GM18499 (cell line): ENCODE results near the gene PLEKHG2.
A peak's percentile ranks its signal among the peaks of the same experiment; 100 is the strongest.

Experiments used
- ATAC-seq: cut with Tn5 transposase; IDR thresholded peaks from one replicate; pipeline ENCODE4 v1.9.1; 2021; ENCODE audit warnings: moderate number of reproducible peaks; ENCODE audit not compliant: insufficient read depth, unreplicated experiment

The PLEKHG2 gene

GRCh38 chr19:39384839-39385568, 27.5 kb upstream of the PLEKHG2 start:
- ATAC-seq, result no peak

- no peak for ATAC-seq
Measured at GRCh38 chr19:39385629-39386411, 26.6 kb upstream of the PLEKHG2 start.

- no peak for ATAC-seq
Measured at GRCh38 chr19:39386557-39386956, 25.9 kb upstream of the PLEKHG2 start.

- ATAC-seq, result no peak
Measured at GRCh38 chr19:39388657-39389056, 23.8 kb upstream of the PLEKHG2 start.

- ATAC-seq, result no peak
Measured at GRCh38 chr19:39389631-39390414, 22.6 kb upstream of the PLEKHG2 start.

- no peak for ATAC-seq
Measured at GRCh38 chr19:39390451-39390750, 22.1 kb upstream of the PLEKHG2 start.

- peak; percentile 81 for ATAC-seq
Measured at GRCh38 chr19:39390751-39391437, 21.6 kb upstream of the PLEKHG2 start, which contains the start of the genes MED29 and PAF1. MED29 (plus strand) TSS chr19:39391378; CDS start chr19:39391423, 45 bp downstream. PAF1 (minus strand) TSS chr19:39391106; CDS start chr19:39390864, 242 bp downstream.

GRCh38 chr19:39397360-39398296, 14.8 kb upstream of the PLEKHG2 start:
- ATAC-seq, result no peak

- ATAC-seq, result no peak
Measured at GRCh38 chr19:39398297-39398864, 14.1 kb upstream of the PLEKHG2 start.

GRCh38 chr19:39399668-39400050, 12.8 kb upstream of the PLEKHG2 start:
- no peak for ATAC-seq

GRCh38 chr19:39400061-39400460, 12.4 kb upstream of the PLEKHG2 start:
- ATAC-seq, result no peak

GRCh38 chr19:39401070-39401548, 11.4 kb upstream of the PLEKHG2 start:
- ATAC-seq, result no peak

- ATAC-seq, result no peak
Measured at GRCh38 chr19:39401549-39402345, 10.7 kb upstream of the PLEKHG2 start.

GRCh38 chr19:39402346-39403300, 9.8 kb upstream of the PLEKHG2 start:
- no peak for ATAC-seq

- ATAC-seq, result no peak
Measured at GRCh38 chr19:39403331-39404312, 8.8 kb upstream of the PLEKHG2 start.
